Tibial nerve (tissue), 4 donors: ENCODE data around the gene ESYT2.
"Not testable (repeated sequence)": the region's sequence is repeated elsewhere in the genome, so short reads cannot be mapped to it uniquely, and the experiment has no call there.

Experiments used
- EP300 ChIP-seq, 2 donors: sonication (generic); formaldehyde crosslinking; IDR thresholded peaks; one replicate each; pipeline ENCODE4 v1.6.1; 2017; ENCODE audit warnings: antibody characterized with exemption in 2 of 2, mild to moderate bottlenecking in 1 of 2
- POLR2A ChIP-seq, 2 donors: fragments of 450-650 bp; IDR thresholded peaks; one replicate each; pipeline ENCODE4 v1.6.1; 2017; ENCODE audit warnings: antibody characterized with exemption in 2 of 2, mild to moderate bottlenecking in 2 of 2, moderate library complexity in 2 of 2
- TF ChIP-seq, protein P1 (sequence below), 5 experiments: fragments of 200-600 bp in 3 of 5; fragments of 450-650 bp in 2 of 5; sonication (generic) in 3 of 5; IDR thresholded peaks; one replicate each; pipeline ENCODE4 v1.5.1; 2016 to 2019; ENCODE audit warnings: antibody characterized with exemption in 5 of 5, mild to moderate bottlenecking in 3 of 5, moderate library complexity in 2 of 5

DNA sequence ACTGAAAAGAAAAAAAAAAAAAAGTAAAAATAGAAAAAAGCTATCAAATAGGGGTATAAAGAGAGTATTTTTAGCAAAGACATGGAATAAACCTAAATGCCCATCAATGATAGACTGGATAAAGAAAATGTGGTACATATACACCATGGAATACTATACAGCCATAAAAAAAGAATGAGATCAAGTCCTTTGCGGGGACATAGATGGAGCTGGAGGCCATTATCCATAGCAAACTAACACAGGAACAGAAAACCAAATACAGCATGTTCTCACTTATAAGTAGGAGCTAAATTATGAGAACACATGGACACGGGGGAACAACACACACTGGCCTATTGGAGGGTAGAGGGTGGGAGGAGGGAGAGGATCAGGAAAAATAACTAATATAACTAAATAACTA, 131.7 kb downstream of the ESYT2 start:
- TF ChIP-seq EP300, POLR2A (IDR thresholded peaks at IDR 0.05): not testable (repeated sequence)
- TF ChIP-seq, protein P1, sequence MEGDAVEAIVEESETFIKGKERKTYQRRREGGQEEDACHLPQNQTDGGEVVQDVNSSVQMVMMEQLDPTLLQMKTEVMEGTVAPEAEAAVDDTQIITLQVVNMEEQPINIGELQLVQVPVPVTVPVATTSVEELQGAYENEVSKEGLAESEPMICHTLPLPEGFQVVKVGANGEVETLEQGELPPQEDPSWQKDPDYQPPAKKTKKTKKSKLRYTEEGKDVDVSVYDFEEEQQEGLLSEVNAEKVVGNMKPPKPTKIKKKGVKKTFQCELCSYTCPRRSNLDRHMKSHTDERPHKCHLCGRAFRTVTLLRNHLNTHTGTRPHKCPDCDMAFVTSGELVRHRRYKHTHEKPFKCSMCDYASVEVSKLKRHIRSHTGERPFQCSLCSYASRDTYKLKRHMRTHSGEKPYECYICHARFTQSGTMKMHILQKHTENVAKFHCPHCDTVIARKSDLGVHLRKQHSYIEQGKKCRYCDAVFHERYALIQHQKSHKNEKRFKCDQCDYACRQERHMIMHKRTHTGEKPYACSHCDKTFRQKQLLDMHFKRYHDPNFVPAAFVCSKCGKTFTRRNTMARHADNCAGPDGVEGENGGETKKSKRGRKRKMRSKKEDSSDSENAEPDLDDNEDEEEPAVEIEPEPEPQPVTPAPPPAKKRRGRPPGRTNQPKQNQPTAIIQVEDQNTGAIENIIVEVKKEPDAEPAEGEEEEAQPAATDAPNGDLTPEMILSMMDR (IDR thresholded peaks at IDR 0.05), result not testable (repeated sequence)
